ENCODE measurements around the gene NAGS.
"Not testable (repeated sequence)": the region's sequence is repeated elsewhere in the genome, so short reads cannot be mapped to it uniquely, and the experiment has no call there.

GRCh38 chr17:43972444-43973212, 31.8 kb upstream of the NAGS start:
- not testable (repeated sequence) for TF ChIP-seq CTCF (IDR thresholded peaks at IDR 0.05; ENCODE audit: insufficient read depth, low read length, poor library complexity, severe bottlenecking); EZH2phosphoT487 (conservative IDR thresholded peaks at IDR 0.05; ENCODE audit: low read length)
